ENCODE results near the gene PNKD.

GRCh38 chr2:218384975-218385374, 114.7 kb downstream of the PNKD start:
- TF ChIP-seq CTCF (IDR thresholded peaks at IDR 0.05) (no peak), POLR2A (IDR thresholded peaks at IDR 0.05; ENCODE audit: low read depth) (no peak)

Measured in esophagus muscularis mucosa (tissue), 3 donors.